Esophagus muscularis mucosa (tissue), 4 donors: ENCODE results near the gene CBR3. TPM values are rescaled to one million over a fixed set of nuclear protein-coding genes. Genes with fewer than 3 reads are reported as not detected.

Experiments
- DNase-seq: peaks from one replicate; pipeline ENCODE4 v3.0.0-alpha.2; 2017; ENCODE audit errors: extremely low spot score
- H3K27ac ChIP-seq, 4 donors: fragments of 200-600 bp; sonication (generic); replicated peaks in 1 of 4; 1 replicate in 3 of 4; 2 replicates in 1 of 4; pipeline ENCODE4 v1.5.1; 2016 to 2019; ENCODE audit warnings: mild to moderate bottlenecking in 1 of 4
- H3K27me3 ChIP-seq, 4 donors: fragments of 200-600 bp; sonication (generic); one replicate each; pipeline versions ENCODE4 v1.5.1 to v1.6.0; 2016 to 2019
- H3K36me3 ChIP-seq, 4 donors: fragments of 200-600 bp; sonication (generic); one replicate each; pipeline ENCODE4 v1.5.1; 2016 to 2019
- H3K4me1 ChIP-seq, 4 donors: fragments of 200-600 bp; sonication (generic); one replicate each; pipeline ENCODE4 v1.5.1; 2016 to 2019
- H3K4me3 ChIP-seq, 4 donors: fragments of 200-600 bp; sonication (generic); 1 replicate in 2 of 4; 2 replicates in 2 of 4; pipeline ENCODE4 v1.5.1; 2016 to 2019; ENCODE audit warnings: mild to moderate bottlenecking in 4 of 4, moderate library complexity in 1 of 4
- H3K9me3 ChIP-seq, 4 donors: fragments of 200-600 bp; sonication (generic); 1 replicate in 3 of 4; 2 replicates in 1 of 4; pipeline ENCODE4 v1.5.1; 2016 to 2019
- CTCF ChIP-seq, 3 experiments: fragments of 200-600 bp in 2 of 3; fragments of 450-650 bp in 1 of 3; sonication (generic) in 2 of 3; IDR thresholded peaks; one replicate each; pipeline ENCODE4 v1.5.1; 2017 to 2019; ENCODE audit warnings: antibody characterized with exemption in 3 of 3, mild to moderate bottlenecking in 2 of 3, moderate library complexity in 1 of 3
- EP300 ChIP-seq: sonication (generic); formaldehyde crosslinking; IDR thresholded peaks from one replicate; pipeline ENCODE4 v1.6.1; 2017; ENCODE audit warnings: antibody characterized with exemption
- POLR2A ChIP-seq: fragments of 450-650 bp; IDR thresholded peaks from one replicate; pipeline ENCODE4 v1.6.1; 2017; ENCODE audit warnings: antibody characterized with exemption, moderate library complexity, mild to moderate bottlenecking, low read depth
- POLR2AphosphoS5 ChIP-seq, 2 donors: sonication (generic); formaldehyde crosslinking; IDR thresholded peaks; one replicate each; pipeline ENCODE4 v1.6.1; 2017; ENCODE audit warnings: antibody characterized with exemption in 2 of 2
- WGBS: methylation state at CpG from one replicate; pipeline ENCODE4 v1.1.5; 2018; 5-methylcytosine and 5-hydroxymethylcytosine counted together
- intact Hi-C: fragments of 100-400 bp; cut with DNase I; formaldehyde crosslinking; loops from one replicate; pipeline ENCODE4 v1.15.1; 2023
- total RNA-seq, 4 donors: library from RNA; depleted of rRNA; stranded (reverse); fragments of >200 nt; gene quantifications; one replicate each; pipeline versions ENCODE4 v1.1.0 to v1.2.1, GENCODE V29; 2016

CBR3 gene
- total RNA-seq, 4 donors from 2014 or later: 11.4 to 18.5 (median 14.0) TPM

GRCh38 chr21:36165356-36165755 lies 30.5 kb downstream of the CBR3 start:
- no peak for TF ChIP-seq EP300
- no peak for TF ChIP-seq POLR2AphosphoS5 (IDR thresholded peaks at IDR 0.05)
- TF ChIP-seq CTCF (IDR thresholded peaks at IDR 0.05): no peak
- TF ChIP-seq POLR2A: no peak
- WGBS: 86% methylated on average over 11 of the region's 11 CpGs
- peaks cover 8 to 49% (median 30%) of the 10 kb centered on the region in 4 donors for H3K36me3 ChIP-seq

GRCh38 chr21:36166705-36167104 lies 31.8 kb downstream of the CBR3 start:
- Histone ChIP-seq H3K36me3 (peaks cover 8 to 49% (median 30%) of the 10 kb centered on the region in 4 donors), H3K4me1 (peaks cover 0 to 7% (median under 1%) of the 10 kb centered on the region in 4 donors), H3K27me3 (no peaks in the 10 kb centered on the region), H3K9me3 (no peaks in the 10 kb centered on the region), H3K27ac (no peak overlapping the region), H3K4me3 (no peak overlapping the region)
- WGBS: 85% methylated on average over 7 of the region's 7 CpGs
- intact Hi-C loops: no loop called here
- no peak for DNase-seq
- TF ChIP-seq POLR2A: no peak
- no peak for TF ChIP-seq EP300
- no peak for TF ChIP-seq POLR2AphosphoS5 (IDR thresholded peaks at IDR 0.05)
- no peak for TF ChIP-seq CTCF (IDR thresholded peaks at IDR 0.05)

More at GRCh38 chr21:36165356-36165755, 30.5 kb downstream of the CBR3 start:
- Histone ChIP-seq H3K27ac (no peak overlapping the region), H3K27me3 (no peaks in the 10 kb centered on the region), H3K4me3 (no peak overlapping the region), H3K9me3 (no peaks in the 10 kb centered on the region), H3K4me1 (peaks cover 0 to 4% (median 0%) of the 10 kb centered on the region in 4 donors)
- no peak for DNase-seq
- intact Hi-C loops: no loop called here

GRCh38 chr21:36167541-36167940 lies 32.7 kb downstream of the CBR3 start:
- peaks cover 0 to 15% (median 8%) of the 10 kb centered on the region in 4 donors for H3K4me1 ChIP-seq
- H3K4me3 ChIP-seq: no peak overlapping the region
- WGBS: 86% methylated on average over 4 of the region's 4 CpGs
- no peak overlapping the region for H3K27ac ChIP-seq
- intact Hi-C loops: no loop called here
- DNase-seq: no peak
- peaks cover 8 to 49% (median 30%) of the 10 kb centered on the region in 4 donors for H3K36me3 ChIP-seq
- H3K27me3 ChIP-seq: no peaks in the 10 kb centered on the region
- TF ChIP-seq EP300 (no peak), POLR2AphosphoS5 (IDR thresholded peaks at IDR 0.05) (no peak), CTCF (IDR thresholded peaks at IDR 0.05) (no peak)
- H3K9me3 ChIP-seq: no peaks in the 10 kb centered on the region

- DNase-seq: no peak
- TF ChIP-seq POLR2A (no peak), EP300 (no peak)
- Histone ChIP-seq H3K4me1 (peaks cover 0 to 11% (median 8%) of the 10 kb centered on the region in 4 donors), H3K36me3 (peaks cover 8 to 49% (median 30%) of the 10 kb centered on the region in 4 donors), H3K27me3 (no peaks in the 10 kb centered on the region), H3K27ac (no peak overlapping the region), H3K4me3 (no peak overlapping the region), H3K9me3 (no peaks in the 10 kb centered on the region)
- intact Hi-C loops: no loop called here
- WGBS: 93% methylated on average over 18 of the region's 19 CpGs
Measured at GRCh38 chr21:36169470-36170128, 34.7 kb downstream of the CBR3 start.

DNA sequence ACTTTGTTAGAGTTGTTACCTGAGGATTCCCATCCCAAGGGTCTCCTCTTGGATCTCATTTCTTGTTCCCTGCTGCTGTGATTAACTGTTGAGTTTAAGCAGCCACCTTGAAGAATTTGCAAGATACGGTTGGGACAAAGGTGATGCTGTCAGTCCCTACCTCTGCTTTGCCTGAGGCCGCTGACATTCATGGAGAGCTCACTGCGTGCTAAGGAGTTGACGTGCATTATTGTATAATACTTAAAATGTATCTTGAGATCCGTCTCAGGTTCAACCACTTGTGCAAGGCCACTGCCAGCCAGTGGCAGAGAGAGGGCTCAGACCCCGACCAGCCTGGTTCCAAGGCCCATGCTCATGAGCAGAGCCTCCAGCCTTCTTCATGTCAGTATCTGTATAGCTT lies 35.9 kb downstream of the CBR3 start:
- WGBS: 96% methylated on average over 6 of the region's 6 CpGs
- Histone ChIP-seq H3K9me3 (no peaks in the 10 kb centered on the region), H3K27me3 (no peaks in the 10 kb centered on the region), H3K4me1 (peaks cover 0 to 11% (median 8%) of the 10 kb centered on the region in 4 donors), H3K27ac (no peak overlapping the region), H3K4me3 (no peak overlapping the region), H3K36me3 (peaks cover 8 to 43% (median 26%) of the 10 kb centered on the region in 4 donors)
- intact Hi-C loops: no loop called here
- no peak for DNase-seq
- no peak for TF ChIP-seq CTCF (IDR thresholded peaks at IDR 0.05)
- TF ChIP-seq POLR2AphosphoS5 (IDR thresholded peaks at IDR 0.05): no peak
- no peak for TF ChIP-seq POLR2A
- TF ChIP-seq EP300: no peak
